Mesendoderm (in vitro differentiated cells): ENCODE results near the gene RYR2.

Experiments used
- DNase-seq: peaks from one replicate; pipeline ENCODE4 v3.0.0; 2013
- H2AK5ac ChIP-seq: 2 replicates; pipeline ENCODE4 v1.6.1; 2013; ENCODE audit warnings: low read length, inconsistent platforms
- H2BK120ac ChIP-seq: 2 replicates; pipeline ENCODE4 v1.6.1; 2013; ENCODE audit warnings: low read depth, mild to moderate bottlenecking, low read length, moderate library complexity, mixed read lengths
- H2BK15ac ChIP-seq: replicated peaks from 2 replicates; pipeline ENCODE4 v1.6.1; 2013; ENCODE audit warnings: low read depth, mild to moderate bottlenecking, moderate library complexity
- H2BK5ac ChIP-seq: 2 replicates; pipeline ENCODE4 v1.6.1; 2013; ENCODE audit warnings: low read length, inconsistent platforms
- H3K18ac ChIP-seq: 2 replicates; pipeline ENCODE4 v1.6.1; 2013; ENCODE audit warnings: mild to moderate bottlenecking, low read length, mixed read lengths
- H3K23ac ChIP-seq: one replicate; pipeline ENCODE4 v1.6.1; 2013; ENCODE audit warnings: low read length
- H3K27ac ChIP-seq: 2 replicates; pipeline ENCODE4 v1.5.1; 2013; ENCODE audit warnings: low read depth, mild to moderate bottlenecking, inconsistent platforms, low read length, moderate library complexity
- H3K27me3 ChIP-seq: 2 replicates; pipeline ENCODE4 v1.6.1; 2013; ENCODE audit warnings: low read length, control low read depth, mild to moderate bottlenecking, inconsistent platforms; ENCODE audit not compliant: insufficient read depth, poor library complexity
- H3K36me3 ChIP-seq: 2 replicates; pipeline ENCODE4 v1.6.1; 2013; ENCODE audit warnings: low read length, inconsistent platforms; ENCODE audit not compliant: control insufficient read depth, insufficient read depth
- H3K4ac ChIP-seq: one replicate; pipeline ENCODE4 v1.6.1; 2013; ENCODE audit warnings: low read depth, mild to moderate bottlenecking, low read length, moderate library complexity
- H3K4me1 ChIP-seq: 2 replicates; pipeline ENCODE4 v1.6.1; 2013; ENCODE audit warnings: low read depth, low read length, inconsistent platforms; ENCODE audit not compliant: control insufficient read depth
- H3K4me2 ChIP-seq: 2 replicates; pipeline ENCODE4 v1.6.1; 2013; ENCODE audit warnings: low read length
- H3K4me3 ChIP-seq: 2 replicates; pipeline ENCODE4 v1.5.1; 2013; ENCODE audit warnings: mild to moderate bottlenecking, low read length
- H3K56ac ChIP-seq: one replicate; pipeline ENCODE4 v1.6.1; 2013; ENCODE audit warnings: low read length
- H3K79me1 ChIP-seq: 2 replicates; pipeline ENCODE4 v1.6.1; 2013; ENCODE audit warnings: low read length, inconsistent platforms
- H3K79me2 ChIP-seq: 2 replicates; pipeline ENCODE4 v1.6.1; 2013; ENCODE audit warnings: mild to moderate bottlenecking, low read length; ENCODE audit not compliant: control insufficient read depth, insufficient read depth
- H3K9ac ChIP-seq: 2 replicates; pipeline ENCODE4 v1.6.1; 2013; ENCODE audit warnings: low read length, inconsistent platforms
- H4K5ac ChIP-seq: one replicate; pipeline ENCODE4 v1.6.1; 2013; ENCODE audit warnings: low read length
- H4K8ac ChIP-seq: one replicate; pipeline ENCODE4 v1.6.1; 2013; ENCODE audit warnings: low read depth, mild to moderate bottlenecking, control low read depth, low read length, moderate library complexity
- WGBS: extraction: QIAGEN DNeasy Blood & Tissue Kit; methylation state at CpG from one replicate; pipeline ENCODE4 v1.1.7; 2013; ENCODE audit warnings: low lambda C conversion rate, missing lambda C conversion rate; ENCODE audit not compliant: insufficient coverage; ENCODE audit errors: extremely low coverage; 5-methylcytosine and 5-hydroxymethylcytosine counted together

The RYR2 gene

DNA sequence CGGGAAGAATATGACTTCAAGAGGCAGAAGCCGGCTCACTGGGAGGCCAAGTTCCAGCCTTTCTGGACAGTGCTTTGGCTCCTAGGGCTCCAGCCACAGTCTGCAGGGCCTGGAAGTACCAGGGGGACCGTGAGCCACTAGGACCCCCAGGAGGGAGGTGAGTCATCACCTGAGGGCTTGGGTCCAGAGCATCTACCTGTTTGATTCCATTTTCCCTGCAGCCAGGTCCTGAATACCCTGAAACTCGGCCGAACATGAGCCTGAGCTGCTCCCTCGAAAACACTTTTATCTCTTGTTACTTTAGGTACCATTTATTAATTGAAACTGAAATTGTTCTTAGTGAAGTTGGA is 164.1 kb downstream of the RYR2 start:
- Histone ChIP-seq H4K5ac (no peak overlapping the region), H2BK15ac (no peak overlapping the region), H3K9ac (no peak overlapping the region), H3K4me3 (no peak overlapping the region), H3K79me1 (peaks cover 1% of the 10 kb centered on the region), H3K56ac (no peak overlapping the region), H2BK120ac (no peak overlapping the region), H3K79me2 (peaks cover 6% of the 10 kb centered on the region), H3K36me3 (no peaks in the 10 kb centered on the region), H2BK5ac (no peak overlapping the region), H3K23ac (no peak overlapping the region), H3K4me2 (no peak overlapping the region), H3K4ac (no peak overlapping the region), H2AK5ac (no peak overlapping the region), H3K4me1 (peaks cover 3% of the 10 kb centered on the region), H3K18ac (no peak overlapping the region), H3K27ac (no peak overlapping the region), H4K8ac (no peak overlapping the region), H3K27me3 (no peaks in the 10 kb centered on the region)
- WGBS, result no CpG with 5 or more reads among the region's 6 CpGs
- no peak for DNase-seq

DNA sequence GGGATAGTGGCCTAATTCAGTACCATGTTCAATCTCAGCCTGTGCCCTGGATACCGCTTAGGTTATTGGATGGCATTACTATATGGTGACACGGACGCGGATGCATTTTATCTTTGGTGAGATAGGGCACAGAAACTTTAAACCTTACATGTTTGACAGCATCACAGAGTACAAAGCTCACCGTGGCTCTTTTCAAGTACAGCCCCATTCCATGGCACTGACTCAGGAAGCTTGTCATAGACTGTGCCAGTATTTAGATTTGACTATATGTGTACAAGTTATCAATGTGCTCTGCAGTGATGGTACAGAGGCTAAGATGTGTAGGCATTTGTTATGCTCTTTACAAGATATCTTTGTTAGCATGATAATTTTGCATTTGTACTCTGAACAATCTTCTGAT is 169.0 kb downstream of the RYR2 start:
- Histone ChIP-seq H3K23ac (no peak overlapping the region), H3K27me3 (no peaks in the 10 kb centered on the region), H3K4me2 (no peak overlapping the region), H3K18ac (no peak overlapping the region), H3K79me2 (peaks cover 2% of the 10 kb centered on the region), H3K9ac (no peak overlapping the region), H3K56ac (no peak overlapping the region), H3K4me3 (no peak overlapping the region), H4K5ac (no peak overlapping the region), H3K36me3 (no peaks in the 10 kb centered on the region), H3K27ac (no peak overlapping the region), H4K8ac (no peak overlapping the region), H3K4ac (no peak overlapping the region), H3K4me1 (no peaks in the 10 kb centered on the region), H2AK5ac (no peak overlapping the region), H2BK120ac (no peak overlapping the region), H3K79me1 (no peaks in the 10 kb centered on the region), H2BK15ac (no peak overlapping the region), H2BK5ac (no peak overlapping the region)
- no CpG with 5 or more reads among the region's 5 CpGs for WGBS
- DNase-seq, result no peak

DNA sequence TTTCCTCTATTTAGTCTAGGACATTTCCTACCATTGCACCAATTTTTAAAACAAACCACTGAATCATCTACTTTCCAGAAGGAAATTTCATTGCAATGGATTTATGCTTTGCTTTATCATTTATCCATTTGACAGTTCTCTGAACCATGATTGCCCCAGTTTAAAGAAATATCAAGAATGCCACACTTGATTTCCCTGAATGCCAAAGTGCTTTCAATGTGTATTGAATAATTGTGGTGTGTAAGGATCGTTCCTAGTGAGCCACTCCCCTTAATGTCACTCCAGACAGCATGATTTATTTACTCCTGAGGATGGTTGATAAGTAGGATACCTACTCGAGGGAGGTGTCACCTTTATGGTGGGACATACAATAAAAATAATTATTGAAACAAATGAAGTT is 169.6 kb downstream of the RYR2 start:
- Histone ChIP-seq H2BK15ac (no peak overlapping the region), H3K79me1 (no peaks in the 10 kb centered on the region), H3K27me3 (no peaks in the 10 kb centered on the region), H4K8ac (no peak overlapping the region), H3K23ac (no peak overlapping the region), H3K79me2 (peaks cover 2% of the 10 kb centered on the region), H2AK5ac (no peak overlapping the region), H2BK5ac (no peak overlapping the region), H2BK120ac (no peak overlapping the region), H3K4me1 (no peaks in the 10 kb centered on the region), H3K56ac (no peak overlapping the region), H4K5ac (no peak overlapping the region), H3K36me3 (no peaks in the 10 kb centered on the region), H3K4ac (no peak overlapping the region), H3K4me2 (no peak overlapping the region), H3K27ac (no peak overlapping the region), H3K4me3 (no peak overlapping the region), H3K9ac (no peak overlapping the region), H3K18ac (no peak overlapping the region)
- no peak for DNase-seq
- WGBS, result no CpG with 5 or more reads among the region's 2 CpGs

GRCh38 chr1:237219751-237220642 is 178.0 kb downstream of the RYR2 start:
- DNase-seq, result no peak
- H2BK15ac ChIP-seq, result no peak overlapping the region
- no peaks in the 10 kb centered on the region for H3K36me3 ChIP-seq
- no peak overlapping the region for H3K18ac ChIP-seq
- no peak overlapping the region for H4K5ac ChIP-seq
- WGBS, result no CpG with 5 or more reads among the region's 11 CpGs
- no peak overlapping the region for H3K4me2 ChIP-seq
- no peaks in the 10 kb centered on the region for H3K79me1 ChIP-seq
- H2BK120ac ChIP-seq, result no peak overlapping the region
- H3K23ac ChIP-seq, result no peak overlapping the region
- H3K56ac ChIP-seq, result no peak overlapping the region
- peaks cover 2% of the 10 kb centered on the region for H3K79me2 ChIP-seq
- no peak overlapping the region for H3K4ac ChIP-seq
- H2BK5ac ChIP-seq, result no peak overlapping the region
- no peak overlapping the region for H2AK5ac ChIP-seq
- H3K27me3 ChIP-seq, result no peaks in the 10 kb centered on the region
- no peak overlapping the region for H4K8ac ChIP-seq
- H3K4me3 ChIP-seq, result no peak overlapping the region
- H3K27ac ChIP-seq, result no peak overlapping the region
- no peak overlapping the region for H3K9ac ChIP-seq
- no peaks in the 10 kb centered on the region for H3K4me1 ChIP-seq

DNA sequence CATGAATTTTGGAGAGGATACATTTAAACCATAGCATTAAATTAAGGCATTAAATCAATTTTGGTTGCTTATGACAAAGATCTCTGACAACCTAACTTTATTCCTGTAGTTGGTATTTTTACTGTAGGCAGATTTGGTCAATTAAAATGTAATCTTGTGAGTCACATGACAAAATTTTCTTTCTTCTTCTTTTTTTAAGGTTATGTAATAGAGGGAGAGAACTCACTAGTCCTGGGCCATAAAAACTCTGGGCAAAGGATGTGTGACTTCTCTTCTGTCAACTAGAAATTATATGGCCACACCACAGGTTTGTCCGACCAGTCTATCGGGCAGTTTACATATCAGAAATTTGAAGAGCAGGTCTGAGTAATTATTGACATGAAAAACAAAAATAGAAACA is 181.4 kb downstream of the RYR2 start:
- H3K9ac ChIP-seq, result no peak overlapping the region
- no peak overlapping the region for H4K8ac ChIP-seq
- no peak overlapping the region for H3K4ac ChIP-seq
- H3K18ac ChIP-seq, result no peak overlapping the region
- H3K4me2 ChIP-seq, result no peak overlapping the region
- H2BK120ac ChIP-seq, result no peak overlapping the region
- no peaks in the 10 kb centered on the region for H3K27me3 ChIP-seq
- no peak overlapping the region for H2BK15ac ChIP-seq
- no peaks in the 10 kb centered on the region for H3K4me1 ChIP-seq
- WGBS, result no CpG with 5 or more reads among the region's 2 CpGs
- no peak overlapping the region for H3K56ac ChIP-seq
- H2BK5ac ChIP-seq, result no peak overlapping the region
- H2AK5ac ChIP-seq, result no peak overlapping the region
- H3K36me3 ChIP-seq, result no peaks in the 10 kb centered on the region
- no peak for DNase-seq
- H3K79me1 ChIP-seq, result peaks cover 1% of the 10 kb centered on the region
- H3K79me2 ChIP-seq, result peaks cover 7% of the 10 kb centered on the region
- no peak overlapping the region for H4K5ac ChIP-seq
- no peak overlapping the region for H3K23ac ChIP-seq
- no peak overlapping the region for H3K27ac ChIP-seq
- H3K4me3 ChIP-seq, result no peak overlapping the region
